Ureter (tissue), 1 donor: ENCODE measurements around the gene GRK3. TPM values are rescaled to one million over a fixed set of nuclear protein-coding genes. Genes with fewer than 3 reads are reported as not detected.

ENCODE experiments used
- DNase-seq: peaks from one replicate; pipeline ENCODE4 v3.0.0-alpha.2; 2020; ENCODE audit warnings: low spot score
- total RNA-seq: library from RNA; stranded (reverse); gene quantifications from one replicate; pipeline ENCODE4 v1.2.4, GENCODE V29; 2023
- donor health status: DM: yes; HTN: yes; CAD: no.

The GRK3 gene
- total RNA-seq, 1 donor from 2014 or later, result 21.6 TPM

DNA sequence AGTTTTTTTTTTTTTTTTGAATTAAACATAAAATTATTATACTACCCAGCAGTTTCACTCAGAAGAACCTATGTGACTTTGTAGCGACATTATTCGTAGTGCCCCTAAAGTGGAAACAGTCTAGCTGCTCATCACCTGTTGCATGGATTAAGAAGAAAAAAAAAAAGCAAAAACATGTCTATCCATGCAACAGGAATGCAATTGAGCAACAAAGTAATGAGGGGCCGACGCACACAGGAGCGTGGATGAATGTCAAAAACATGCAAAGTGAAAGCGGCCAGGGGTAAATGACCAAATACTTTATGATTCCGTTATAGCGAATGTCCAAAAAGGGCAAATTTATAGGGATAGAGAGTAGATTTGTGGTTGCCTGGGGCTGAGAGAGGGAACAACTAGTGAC is 193.8 kb downstream of the GRK3 start:
- DNase-seq, result no peak

DNA sequence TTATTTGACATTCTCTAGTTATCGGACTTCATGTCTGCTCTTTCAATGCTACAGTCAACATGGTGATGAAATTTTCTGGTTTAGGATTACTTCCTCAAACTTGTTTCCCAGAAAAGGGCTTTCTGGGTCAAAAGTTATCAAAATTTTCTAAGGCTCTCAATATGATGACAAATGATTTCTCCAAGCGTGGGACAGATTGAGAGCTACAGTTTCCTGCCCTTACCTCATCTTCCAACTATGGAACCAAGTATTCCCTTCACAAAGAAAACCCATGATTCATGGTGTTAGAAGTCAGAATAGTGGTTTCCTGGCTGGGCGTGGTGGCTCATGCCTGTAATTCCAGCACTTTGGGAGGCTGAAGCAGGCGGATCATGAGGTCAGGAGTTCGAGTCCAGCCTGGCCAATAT is 195.4 kb downstream of the GRK3 start:
- DNase-seq, result no peak

DNA sequence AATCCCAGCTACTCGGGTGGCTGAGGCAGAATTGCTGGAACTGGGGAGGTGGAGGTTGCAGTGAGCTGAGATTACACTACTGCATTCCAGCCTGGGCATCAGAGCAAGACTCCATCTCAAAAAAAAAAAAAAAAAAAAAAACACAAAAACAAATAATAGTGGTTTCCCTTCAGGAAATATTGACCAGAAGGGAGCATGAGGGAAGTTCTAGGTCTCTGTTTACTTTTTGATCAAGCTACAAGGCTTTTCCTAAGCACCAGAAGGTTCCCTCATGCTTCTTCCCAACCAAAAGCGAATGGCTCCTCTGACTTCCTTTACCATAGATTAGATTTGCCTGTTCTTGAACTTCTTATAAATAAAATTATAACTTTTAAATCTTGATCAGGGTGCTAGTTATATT is 195.8 kb downstream of the GRK3 start:
- DNase-seq, result no peak

DNA sequence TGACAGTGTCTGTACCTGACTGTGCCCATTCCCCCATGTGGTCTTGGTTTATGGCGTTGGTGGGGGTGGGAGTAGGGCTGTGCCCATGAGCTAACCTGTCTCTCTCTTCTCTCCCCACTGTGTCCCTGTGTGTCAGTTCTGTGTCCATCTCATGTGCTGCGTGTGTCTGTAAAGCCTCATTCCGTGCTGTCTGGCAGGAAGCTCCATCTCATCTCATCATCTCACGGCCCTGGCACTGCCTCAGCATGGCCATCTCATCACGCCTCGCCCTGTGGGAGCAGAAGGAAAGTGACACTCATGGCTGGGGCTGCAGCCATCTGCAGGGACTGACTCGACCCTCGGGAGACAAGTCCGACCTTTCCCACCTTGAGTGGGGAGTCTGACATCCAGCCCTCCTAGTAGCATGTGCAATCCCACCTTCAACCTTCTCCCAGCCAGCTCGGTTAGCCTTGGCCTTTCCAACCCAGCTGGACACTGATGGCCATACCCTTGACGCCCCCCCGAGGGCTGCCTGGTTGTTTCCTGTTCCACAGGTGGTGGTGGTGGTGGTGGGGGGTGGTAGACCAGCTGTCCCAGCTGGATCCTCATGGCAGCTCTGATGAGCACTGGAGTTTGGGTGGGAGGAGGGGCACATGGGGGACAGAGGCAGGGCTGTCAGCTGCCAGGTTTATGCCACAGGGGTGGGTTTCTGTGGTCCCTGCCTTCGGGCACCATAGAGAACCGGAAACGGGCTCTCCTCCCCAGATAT is 196.5 kb downstream of the GRK3 start:
- DNase-seq, result no peak

DNA sequence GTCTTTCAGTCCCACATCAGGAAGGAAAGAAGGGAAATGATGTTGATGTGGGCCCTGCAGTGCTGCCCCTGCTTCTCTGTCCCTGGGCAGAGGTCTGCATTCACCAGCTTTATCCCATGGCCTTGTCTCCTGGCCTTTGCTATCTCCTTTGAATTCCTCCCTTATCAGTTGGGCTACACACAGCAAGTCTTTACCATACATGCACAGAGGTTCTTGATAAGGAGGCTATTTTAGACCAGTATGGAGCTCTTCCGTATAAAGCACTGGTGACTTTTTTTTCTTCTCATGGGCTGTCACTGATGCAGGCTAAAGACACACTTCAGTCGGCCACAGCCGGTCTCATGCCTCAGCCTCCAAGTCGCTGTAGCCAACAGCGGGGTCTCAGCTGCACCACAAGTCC is 197.7 kb downstream of the GRK3 start:
- no peak for DNase-seq

DNA sequence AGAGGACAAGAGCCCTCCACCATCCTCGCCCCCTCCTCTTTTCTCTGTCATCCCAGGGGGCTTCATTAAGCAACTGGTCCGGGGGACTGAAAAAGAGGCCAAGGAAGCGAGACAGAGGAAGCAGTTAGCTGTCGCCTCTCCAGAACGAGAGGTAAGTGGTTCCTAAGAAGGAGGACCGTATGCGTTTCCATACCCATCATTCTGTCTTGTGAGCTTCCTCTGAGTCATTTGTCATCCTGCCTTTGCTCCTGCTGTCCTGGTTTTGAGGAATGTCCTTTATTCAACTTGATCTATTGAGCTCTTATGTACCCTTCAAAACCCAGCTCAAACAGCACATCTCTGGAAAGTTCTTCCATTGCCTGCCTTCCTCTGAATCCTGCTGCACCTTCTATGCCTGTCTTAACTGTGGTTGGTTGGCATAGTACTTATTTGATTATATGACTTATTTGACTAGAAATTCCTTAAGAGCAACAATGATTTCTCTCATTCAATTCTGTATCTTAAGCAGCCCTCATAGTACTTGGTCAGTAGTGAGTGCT is 198.8 kb downstream of the GRK3 start:
- no peak for DNase-seq

DNA sequence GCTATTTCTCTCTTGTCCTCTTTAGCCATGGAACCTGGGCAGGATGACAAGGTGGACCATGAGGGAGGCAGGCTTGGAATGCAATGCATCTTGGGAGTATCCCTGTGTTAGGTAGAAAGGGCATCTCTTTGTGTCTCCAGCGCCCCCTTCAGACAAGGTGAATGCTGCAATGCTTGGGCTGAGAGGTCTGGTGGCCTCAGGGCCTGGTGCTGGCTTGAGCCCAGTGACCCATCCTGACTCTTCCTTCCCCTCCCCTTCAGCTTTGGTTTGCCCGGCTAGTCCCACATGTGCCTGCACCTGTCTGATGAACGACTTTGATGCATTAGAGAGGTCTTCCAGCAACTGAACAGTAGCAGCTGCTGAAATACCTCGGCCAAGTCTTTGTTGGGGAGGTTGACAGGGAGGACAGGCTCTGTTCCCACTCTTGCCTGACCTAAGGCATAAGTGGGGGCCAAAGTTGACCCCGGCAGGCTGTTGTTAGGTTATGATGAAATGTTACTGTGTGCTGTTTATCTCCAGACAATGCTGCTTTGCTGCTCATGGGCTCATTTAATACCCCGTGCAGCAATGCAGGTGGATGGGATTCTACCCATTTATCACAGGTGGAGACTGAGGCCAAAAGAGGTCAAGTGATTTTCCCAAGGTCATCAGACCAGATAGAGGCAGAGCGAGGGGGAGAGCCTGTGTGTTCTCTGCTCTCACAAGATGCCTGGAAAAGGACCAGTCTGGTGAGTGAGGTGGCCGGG is 200.0 kb downstream of the GRK3 start:
- no peak for DNase-seq

DNA sequence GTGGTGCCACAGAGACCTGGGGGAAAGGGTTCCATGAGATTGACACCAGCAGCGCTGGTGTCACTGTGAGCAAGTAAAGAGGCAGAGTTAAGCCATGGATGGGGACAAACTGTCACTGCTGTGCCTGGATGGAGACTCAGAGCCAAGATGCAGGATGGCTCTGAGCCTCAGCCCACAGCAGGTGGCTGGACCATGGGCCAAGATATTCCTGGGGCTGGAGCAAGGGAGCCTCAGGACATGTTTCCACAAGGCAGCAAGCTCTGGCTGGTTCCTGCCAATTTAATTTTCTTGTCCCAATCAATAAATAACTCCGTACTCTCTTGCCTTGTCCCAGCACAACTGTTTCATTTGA is 200.5 kb downstream of the GRK3 start:
- DNase-seq, result no peak

DNA sequence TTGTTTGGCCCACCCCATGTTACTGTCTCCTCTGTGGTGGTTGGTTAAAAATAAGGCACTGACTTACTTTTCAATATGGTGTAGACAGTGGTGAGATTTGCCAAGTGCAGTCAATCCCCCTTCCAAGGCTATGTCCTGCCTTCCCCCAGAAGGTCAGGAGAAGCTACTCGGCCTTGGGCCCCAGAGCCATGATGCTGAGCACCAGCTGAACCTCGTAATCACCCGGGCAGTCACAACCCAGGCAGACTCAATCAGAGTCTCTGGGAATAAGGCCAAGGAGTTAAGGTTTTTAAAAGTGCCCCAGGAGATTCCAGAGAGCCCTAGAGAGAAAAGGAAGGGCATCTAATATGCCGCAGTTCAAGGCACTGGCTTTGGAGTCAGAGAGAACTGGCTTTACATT is 201.3 kb downstream of the GRK3 start:
- no peak for DNase-seq

DNA sequence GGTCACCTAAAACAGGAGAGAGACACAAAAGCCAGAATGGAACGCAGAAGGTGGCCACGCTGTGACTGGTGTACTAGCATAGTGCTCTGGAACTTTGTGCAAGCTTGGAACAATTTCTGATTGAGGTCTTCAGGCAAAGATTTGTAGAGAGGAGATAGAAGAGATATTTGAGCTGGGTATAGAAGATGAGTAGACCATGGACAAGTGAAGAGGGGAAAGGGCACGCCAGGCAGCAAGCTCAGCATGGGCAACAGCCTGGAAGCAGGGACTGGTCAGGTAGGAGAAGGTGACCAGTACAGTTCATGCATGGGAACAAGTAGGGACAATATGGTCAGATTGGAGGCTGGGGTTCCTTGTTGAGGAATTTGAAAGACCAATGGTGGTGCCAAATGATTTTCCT is 201.9 kb downstream of the GRK3 start:
- no peak for DNase-seq

DNA sequence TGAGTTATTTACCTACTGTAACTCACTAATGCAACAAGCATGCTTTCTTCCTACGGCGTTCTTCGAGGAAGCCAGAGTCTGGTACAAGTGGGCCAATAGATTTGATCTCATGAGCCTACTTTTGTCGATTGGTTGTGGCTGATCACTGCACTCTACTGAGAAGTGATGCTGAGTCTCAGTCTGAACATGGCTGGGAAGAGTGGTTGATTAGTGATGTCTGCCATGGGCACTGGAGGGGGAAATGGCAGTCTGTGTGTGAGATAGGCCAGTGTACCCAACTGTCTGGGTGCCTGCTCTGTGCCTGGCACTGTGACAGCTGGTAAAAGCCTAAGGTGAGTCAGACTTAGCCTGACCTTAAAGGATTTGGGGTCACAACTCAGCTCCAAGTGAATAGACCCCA is 205.9 kb downstream of the GRK3 start:
- DNase-seq, result no peak

DNA sequence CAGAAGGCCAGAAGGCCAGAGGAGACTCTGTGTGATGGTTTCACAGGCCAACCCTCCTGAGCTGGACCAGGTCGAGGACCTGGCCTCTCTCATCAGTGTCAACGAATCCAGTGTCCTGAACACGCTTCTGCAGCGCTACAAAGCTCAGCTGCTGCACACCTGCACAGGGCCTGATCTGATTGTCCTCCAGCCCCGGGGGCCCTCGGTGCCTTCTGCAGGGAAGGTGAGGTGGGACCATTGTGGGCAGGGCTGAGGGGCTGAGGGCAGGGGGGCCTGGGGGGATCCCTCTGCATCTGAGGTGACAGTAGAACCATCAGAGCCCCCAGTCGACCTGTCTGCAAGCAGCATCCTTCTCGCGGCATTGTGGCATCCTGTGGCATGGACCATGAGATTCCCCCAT is 207.8 kb downstream of the GRK3 start:
- no peak for DNase-seq

DNA sequence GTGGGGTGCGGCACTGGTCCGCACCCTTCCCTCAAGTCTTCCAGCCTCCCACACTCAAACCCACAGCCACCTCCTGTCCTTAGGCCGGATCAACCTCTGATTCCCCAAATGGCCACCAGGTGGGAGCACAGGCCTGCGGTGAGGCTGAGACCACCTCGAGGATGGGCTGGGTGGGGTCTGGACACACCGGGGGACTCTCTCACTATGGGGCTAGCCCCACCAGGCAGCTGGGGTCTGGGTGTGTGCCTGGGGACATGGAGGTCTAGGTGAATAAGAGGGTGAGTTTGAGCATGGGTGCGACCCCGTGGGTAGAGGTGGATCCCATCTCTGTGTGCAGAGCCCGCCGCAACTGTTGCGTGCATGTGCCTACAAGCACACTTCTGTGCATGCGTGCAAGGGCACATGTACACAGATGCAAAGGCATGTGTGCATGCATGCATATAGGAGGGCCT is 210.1 kb downstream of the GRK3 start:
- no peak for DNase-seq

DNA sequence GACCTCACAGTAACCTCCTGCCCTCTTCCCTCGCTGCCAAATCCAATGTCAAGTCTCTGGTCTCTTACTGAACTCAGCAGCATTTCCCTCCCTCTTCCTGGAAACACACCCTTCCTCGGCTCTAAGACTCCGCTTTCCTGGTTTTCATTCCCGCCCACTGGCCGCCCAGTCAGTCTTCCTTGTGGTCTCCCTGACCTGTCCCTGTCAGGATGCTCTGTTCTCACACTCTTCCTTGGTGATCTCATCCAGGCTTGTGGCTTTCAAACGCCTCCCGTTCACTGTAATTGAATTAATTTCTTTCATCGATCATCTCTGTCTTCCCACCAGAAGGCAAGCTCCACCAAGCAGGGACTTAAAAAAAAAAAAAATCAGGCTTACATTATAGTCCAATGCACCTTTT is 211.1 kb downstream of the GRK3 start:
- DNase-seq, result no peak

DNA sequence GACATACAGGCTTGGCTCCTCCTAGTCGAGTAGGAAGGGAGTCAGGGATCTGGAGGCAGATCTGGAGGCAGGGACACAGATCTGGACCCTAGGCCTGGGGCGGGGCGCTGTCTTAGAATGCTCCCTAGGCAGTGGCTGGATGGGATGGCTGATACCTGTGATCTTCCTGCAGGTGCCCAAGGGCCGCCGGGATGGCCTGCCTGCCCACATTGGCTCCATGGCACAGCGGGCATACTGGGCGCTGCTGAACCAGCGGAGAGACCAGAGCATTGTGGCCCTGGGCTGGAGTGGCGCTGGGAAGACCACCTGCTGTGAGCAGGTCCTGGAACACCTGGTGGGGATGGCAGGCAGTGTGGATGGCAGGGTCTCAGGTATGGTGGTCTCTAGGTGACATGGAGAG is 212.9 kb downstream of the GRK3 start:
- DNase-seq, result no peak

DNA sequence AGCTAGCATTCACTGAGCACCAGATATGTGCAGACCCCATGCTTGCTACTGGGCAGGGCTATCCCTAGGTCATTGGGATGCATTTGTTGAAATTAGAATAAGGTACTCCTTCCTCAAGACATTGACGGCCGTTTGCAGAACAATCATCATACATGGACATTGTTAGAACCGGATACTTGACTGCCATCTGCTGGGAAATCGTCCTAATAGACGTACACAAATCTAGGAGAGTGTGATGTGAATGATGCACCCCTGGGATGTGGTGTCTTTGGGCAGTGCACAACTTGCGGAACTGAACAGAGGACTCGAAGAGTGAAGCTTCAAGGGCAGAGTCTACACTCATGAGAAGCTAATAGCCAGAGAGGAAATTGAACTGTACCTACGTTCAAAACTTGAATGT is 213.4 kb downstream of the GRK3 start:
- no peak for DNase-seq

Other genes with a start within 250 kb of the GRK3 start
- 0.34 TPM for gene MYO18B, start 177.5 kb downstream of the GRK3 start, total RNA-seq